ENCODE measurements around the gene SF1. TPM values are rescaled to one million over a fixed set of nuclear protein-coding genes. Genes with fewer than 3 reads are reported as not detected.

The SF1 gene
- total and polyA plus RNA-seq, 9 of the 15 experiments (the other 6 are each of a cell fraction or from before 2014, with no cell fraction given) = 13.1 to 334 (median 111) TPM

DNA sequence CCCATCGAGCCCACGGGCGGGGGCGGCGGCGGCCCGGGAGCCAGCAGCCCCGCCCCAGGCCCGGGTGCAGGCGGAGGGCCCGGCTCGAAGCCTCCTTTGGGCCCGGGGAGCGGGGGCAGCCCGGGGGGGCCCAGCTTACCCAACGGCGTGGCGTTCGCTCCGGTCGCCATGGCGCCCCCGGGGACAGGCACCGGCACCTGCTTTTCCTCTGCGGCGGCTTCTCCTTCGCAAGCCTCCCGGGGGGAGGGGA lies 194 bp downstream of the SF1 start (continued):
- TF ChIP-seq, protein P1, sequence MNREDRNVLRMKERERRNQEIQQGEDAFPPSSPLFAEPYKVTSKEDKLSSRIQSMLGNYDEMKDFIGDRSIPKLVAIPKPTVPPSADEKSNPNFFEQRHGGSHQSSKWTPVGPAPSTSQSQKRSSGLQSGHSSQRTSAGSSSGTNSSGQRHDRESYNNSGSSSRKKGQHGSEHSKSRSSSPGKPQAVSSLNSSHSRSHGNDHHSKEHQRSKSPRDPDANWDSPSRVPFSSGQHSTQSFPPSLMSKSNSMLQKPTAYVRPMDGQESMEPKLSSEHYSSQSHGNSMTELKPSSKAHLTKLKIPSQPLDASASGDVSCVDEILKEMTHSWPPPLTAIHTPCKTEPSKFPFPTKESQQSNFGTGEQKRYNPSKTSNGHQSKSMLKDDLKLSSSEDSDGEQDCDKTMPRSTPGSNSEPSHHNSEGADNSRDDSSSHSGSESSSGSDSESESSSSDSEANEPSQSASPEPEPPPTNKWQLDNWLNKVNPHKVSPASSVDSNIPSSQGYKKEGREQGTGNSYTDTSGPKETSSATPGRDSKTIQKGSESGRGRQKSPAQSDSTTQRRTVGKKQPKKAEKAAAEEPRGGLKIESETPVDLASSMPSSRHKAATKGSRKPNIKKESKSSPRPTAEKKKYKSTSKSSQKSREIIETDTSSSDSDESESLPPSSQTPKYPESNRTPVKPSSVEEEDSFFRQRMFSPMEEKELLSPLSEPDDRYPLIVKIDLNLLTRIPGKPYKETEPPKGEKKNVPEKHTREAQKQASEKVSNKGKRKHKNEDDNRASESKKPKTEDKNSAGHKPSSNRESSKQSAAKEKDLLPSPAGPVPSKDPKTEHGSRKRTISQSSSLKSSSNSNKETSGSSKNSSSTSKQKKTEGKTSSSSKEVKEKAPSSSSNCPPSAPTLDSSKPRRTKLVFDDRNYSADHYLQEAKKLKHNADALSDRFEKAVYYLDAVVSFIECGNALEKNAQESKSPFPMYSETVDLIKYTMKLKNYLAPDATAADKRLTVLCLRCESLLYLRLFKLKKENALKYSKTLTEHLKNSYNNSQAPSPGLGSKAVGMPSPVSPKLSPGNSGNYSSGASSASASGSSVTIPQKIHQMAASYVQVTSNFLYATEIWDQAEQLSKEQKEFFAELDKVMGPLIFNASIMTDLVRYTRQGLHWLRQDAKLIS (CRISPR knock-in tag; IDR thresholded peaks at IDR 0.05) = 0 out of 2 replicates have a peak, but pooled peaks have one; percentile 74
- TF ChIP-seq KDM5B (IDR thresholded peaks at IDR 0.05; ENCODE audit: insufficient replicate concordance, low read depth, low read length) = peak; percentile 68
- TF ChIP-seq, protein P2, sequence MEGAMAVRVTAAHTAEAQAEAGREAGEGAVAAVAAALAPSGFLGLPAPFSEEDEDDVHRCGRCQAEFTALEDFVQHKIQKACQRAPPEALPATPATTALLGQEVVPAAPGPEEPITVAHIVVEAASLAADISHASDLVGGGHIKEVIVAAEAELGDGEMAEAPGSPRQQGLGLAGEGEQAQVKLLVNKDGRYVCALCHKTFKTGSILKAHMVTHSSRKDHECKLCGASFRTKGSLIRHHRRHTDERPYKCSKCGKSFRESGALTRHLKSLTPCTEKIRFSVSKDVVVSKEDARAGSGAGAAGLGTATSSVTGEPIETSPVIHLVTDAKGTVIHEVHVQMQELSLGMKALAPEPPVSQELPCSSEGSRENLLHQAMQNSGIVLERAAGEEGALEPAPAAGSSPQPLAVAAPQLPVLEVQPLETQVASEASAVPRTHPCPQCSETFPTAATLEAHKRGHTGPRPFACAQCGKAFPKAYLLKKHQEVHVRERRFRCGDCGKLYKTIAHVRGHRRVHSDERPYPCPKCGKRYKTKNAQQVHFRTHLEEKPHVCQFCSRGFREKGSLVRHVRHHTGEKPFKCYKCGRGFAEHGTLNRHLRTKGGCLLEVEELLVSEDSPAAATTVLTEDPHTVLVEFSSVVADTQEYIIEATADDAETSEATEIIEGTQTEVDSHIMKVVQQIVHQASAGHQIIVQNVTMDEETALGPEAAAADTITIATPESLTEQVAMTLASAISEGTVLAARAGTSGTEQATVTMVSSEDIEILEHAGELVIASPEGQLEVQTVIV (CRISPR knock-in tag; IDR thresholded peaks at IDR 0.05; ENCODE audit: borderline replicate concordance) = no peak
- TF ChIP-seq SIN3A (IDR thresholded peaks at IDR 0.05; ENCODE audit: borderline replicate concordance in 2 of 2, control insufficient read depth in 1 of 2, low read depth in 2 of 2, low read length in 2 of 2) = peak in 1 of 2 experiments; percentile 65; a peak in 2 of 4 replicates
- TF ChIP-seq, protein P3, sequence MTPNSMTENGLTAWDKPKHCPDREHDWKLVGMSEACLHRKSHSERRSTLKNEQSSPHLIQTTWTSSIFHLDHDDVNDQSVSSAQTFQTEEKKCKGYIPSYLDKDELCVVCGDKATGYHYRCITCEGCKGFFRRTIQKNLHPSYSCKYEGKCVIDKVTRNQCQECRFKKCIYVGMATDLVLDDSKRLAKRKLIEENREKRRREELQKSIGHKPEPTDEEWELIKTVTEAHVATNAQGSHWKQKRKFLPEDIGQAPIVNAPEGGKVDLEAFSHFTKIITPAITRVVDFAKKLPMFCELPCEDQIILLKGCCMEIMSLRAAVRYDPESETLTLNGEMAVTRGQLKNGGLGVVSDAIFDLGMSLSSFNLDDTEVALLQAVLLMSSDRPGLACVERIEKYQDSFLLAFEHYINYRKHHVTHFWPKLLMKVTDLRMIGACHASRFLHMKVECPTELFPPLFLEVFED (CRISPR knock-in tag; conservative IDR thresholded peaks at IDR 0.05) = no peak
- TF ChIP-seq CREBBP (IDR thresholded peaks at IDR 0.05; ENCODE audit: low read depth, low read length) = no peak
- TF ChIP-seq, protein P4, sequence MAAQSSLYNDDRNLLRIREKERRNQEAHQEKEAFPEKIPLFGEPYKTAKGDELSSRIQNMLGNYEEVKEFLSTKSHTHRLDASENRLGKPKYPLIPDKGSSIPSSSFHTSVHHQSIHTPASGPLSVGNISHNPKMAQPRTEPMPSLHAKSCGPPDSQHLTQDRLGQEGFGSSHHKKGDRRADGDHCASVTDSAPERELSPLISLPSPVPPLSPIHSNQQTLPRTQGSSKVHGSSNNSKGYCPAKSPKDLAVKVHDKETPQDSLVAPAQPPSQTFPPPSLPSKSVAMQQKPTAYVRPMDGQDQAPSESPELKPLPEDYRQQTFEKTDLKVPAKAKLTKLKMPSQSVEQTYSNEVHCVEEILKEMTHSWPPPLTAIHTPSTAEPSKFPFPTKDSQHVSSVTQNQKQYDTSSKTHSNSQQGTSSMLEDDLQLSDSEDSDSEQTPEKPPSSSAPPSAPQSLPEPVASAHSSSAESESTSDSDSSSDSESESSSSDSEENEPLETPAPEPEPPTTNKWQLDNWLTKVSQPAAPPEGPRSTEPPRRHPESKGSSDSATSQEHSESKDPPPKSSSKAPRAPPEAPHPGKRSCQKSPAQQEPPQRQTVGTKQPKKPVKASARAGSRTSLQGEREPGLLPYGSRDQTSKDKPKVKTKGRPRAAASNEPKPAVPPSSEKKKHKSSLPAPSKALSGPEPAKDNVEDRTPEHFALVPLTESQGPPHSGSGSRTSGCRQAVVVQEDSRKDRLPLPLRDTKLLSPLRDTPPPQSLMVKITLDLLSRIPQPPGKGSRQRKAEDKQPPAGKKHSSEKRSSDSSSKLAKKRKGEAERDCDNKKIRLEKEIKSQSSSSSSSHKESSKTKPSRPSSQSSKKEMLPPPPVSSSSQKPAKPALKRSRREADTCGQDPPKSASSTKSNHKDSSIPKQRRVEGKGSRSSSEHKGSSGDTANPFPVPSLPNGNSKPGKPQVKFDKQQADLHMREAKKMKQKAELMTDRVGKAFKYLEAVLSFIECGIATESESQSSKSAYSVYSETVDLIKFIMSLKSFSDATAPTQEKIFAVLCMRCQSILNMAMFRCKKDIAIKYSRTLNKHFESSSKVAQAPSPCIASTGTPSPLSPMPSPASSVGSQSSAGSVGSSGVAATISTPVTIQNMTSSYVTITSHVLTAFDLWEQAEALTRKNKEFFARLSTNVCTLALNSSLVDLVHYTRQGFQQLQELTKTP (IDR thresholded peaks at IDR 0.05; ENCODE audit: low read depth in 1 of 2, partially characterized antibody in 2 of 2) = no peak
- TF ChIP-seq ZBTB1 (CRISPR knock-in tag; IDR thresholded peaks at IDR 0.05; ENCODE audit: borderline replicate concordance, low read depth) = peak; percentile 53; the same call in 1 of the 2 replicates
- TF ChIP-seq RB1 (IDR thresholded peaks at IDR 0.05; ENCODE audit: low read depth) = no peak
- TF ChIP-seq PHF8 (IDR thresholded peaks at IDR 0.05; ENCODE audit: borderline replicate concordance, low read length) = peak; percentile 79; the same call in 1 of the 2 replicates
- peak; percentile 22; the same call in 1 of the 2 replicates for TF ChIP-seq NFIC (IDR thresholded peaks at IDR 0.05)
- TF ChIP-seq, protein P5, sequence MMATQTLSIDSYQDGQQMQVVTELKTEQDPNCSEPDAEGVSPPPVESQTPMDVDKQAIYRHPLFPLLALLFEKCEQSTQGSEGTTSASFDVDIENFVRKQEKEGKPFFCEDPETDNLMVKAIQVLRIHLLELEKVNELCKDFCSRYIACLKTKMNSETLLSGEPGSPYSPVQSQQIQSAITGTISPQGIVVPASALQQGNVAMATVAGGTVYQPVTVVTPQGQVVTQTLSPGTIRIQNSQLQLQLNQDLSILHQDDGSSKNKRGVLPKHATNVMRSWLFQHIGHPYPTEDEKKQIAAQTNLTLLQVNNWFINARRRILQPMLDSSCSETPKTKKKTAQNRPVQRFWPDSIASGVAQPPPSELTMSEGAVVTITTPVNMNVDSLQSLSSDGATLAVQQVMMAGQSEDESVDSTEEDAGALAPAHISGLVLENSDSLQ (IDR thresholded peaks at IDR 0.05) = no peak
- TF ChIP-seq ZFX (CRISPR knock-in tag; IDR thresholded peaks at IDR 0.05) = peak; percentile 77
- no peak for TF ChIP-seq SMARCA5 (IDR thresholded peaks at IDR 0.05)
- no peak for TF ChIP-seq KHSRP (IDR thresholded peaks at IDR 0.05)

Measured in K562 (cell line).